ENCODE measurements around the gene SEMA7A. TPM values are rescaled to one million over a fixed set of nuclear protein-coding genes. Genes with fewer than 3 reads are reported as not detected.

SEMA7A gene
- total RNA-seq, 2 donors from 2014 or later = 1.2 to 4.9 TPM

DNA sequence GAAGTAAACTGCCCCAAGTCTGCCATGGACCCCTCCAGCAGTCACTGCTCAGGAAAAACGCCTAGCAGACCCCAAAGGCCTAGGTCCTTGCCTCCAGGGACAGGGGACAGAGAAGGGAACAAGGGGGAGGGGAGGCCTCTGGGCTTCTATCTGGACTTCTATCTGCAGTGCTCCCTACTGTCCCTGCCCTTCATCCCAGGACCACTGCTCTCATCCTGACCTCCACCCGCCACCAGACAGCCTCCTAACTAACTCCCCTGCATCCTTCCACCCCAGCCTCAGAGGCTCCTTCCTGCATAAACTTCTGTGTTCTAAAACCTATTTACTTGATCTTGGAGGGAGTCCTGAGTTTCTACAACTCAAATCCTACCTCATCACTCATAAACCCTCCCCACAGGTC lies 25.4 kb downstream of the SEMA7A start:
- no peak for TF ChIP-seq CTCF (IDR thresholded peaks at IDR 0.05)
- Histone ChIP-seq H3K4me1 (ENCODE audit: control insufficient read depth in 1 of 2, low read depth in 2 of 2) (peaks cover 0 to under 1% of the 10 kb centered on the region in 2 donors), H3K4me3 (no peak overlapping the region), H3K27me3 (replicated peaks; ENCODE audit: insufficient read depth) (no peaks in the 10 kb centered on the region), H3K36me3 (no peaks in the 10 kb centered on the region), H3K27ac (no peak overlapping the region), H3K9me3 (no peaks in the 10 kb centered on the region)
- DNase-seq (ENCODE audit: low spot score) = no peak
- no peak for ATAC-seq (ENCODE audit: insufficient number of reproducible peaks, low FRiP score, low read depth)

GRCh38 chr15:74406992-74407705 lies 26.6 kb downstream of the SEMA7A start:
- no peak for ATAC-seq (ENCODE audit: insufficient number of reproducible peaks, low FRiP score, low read depth)
- DNase-seq (ENCODE audit: low spot score) = no peak

GRCh38 chr15:74406517-74406916 lies 27.2 kb downstream of the SEMA7A start:
- Histone ChIP-seq H3K36me3 (no peaks in the 10 kb centered on the region), H3K27me3 (replicated peaks; ENCODE audit: insufficient read depth) (no peaks in the 10 kb centered on the region), H3K4me3 (no peak overlapping the region), H3K9me3 (no peaks in the 10 kb centered on the region), H3K4me1 (ENCODE audit: control insufficient read depth in 1 of 2, low read depth in 2 of 2) (peaks cover 0 to 2% of the 10 kb centered on the region in 2 donors), H3K27ac (no peak overlapping the region)
- no peak for ATAC-seq (ENCODE audit: insufficient number of reproducible peaks, low FRiP score, low read depth)
- DNase-seq (ENCODE audit: low spot score) = no peak
- no peak for TF ChIP-seq CTCF (IDR thresholded peaks at IDR 0.05)

More at GRCh38 chr15:74406992-74407705, 26.6 kb downstream of the SEMA7A start:
- Histone ChIP-seq H3K9me3 (no peaks in the 10 kb centered on the region), H3K27ac (no peak overlapping the region), H3K4me1 (ENCODE audit: control insufficient read depth in 1 of 2, low read depth in 2 of 2) (peaks cover 0 to 2% of the 10 kb centered on the region in 2 donors), H3K27me3 (replicated peaks; ENCODE audit: insufficient read depth) (no peaks in the 10 kb centered on the region), H3K36me3 (no peaks in the 10 kb centered on the region), H3K4me3 (no peak overlapping the region)
- no peak for TF ChIP-seq CTCF (IDR thresholded peaks at IDR 0.05)

- DNase-seq (ENCODE audit: low spot score) (no peak), ATAC-seq (ENCODE audit: insufficient number of reproducible peaks, low FRiP score, low read depth) (no peak)
- no peaks in the 10 kb centered on the region for H3K36me3 ChIP-seq
- no peaks in the 10 kb centered on the region for H3K27me3 ChIP-seq (replicated peaks; ENCODE audit: insufficient read depth)
- H3K27ac ChIP-seq = no peak overlapping the region
- peaks cover 0 to 2% of the 10 kb centered on the region in 2 donors for H3K4me1 ChIP-seq (ENCODE audit: control insufficient read depth in 1 of 2, low read depth in 2 of 2)
- no peak overlapping the region for H3K4me3 ChIP-seq
- no peaks in the 10 kb centered on the region for H3K9me3 ChIP-seq
- TF ChIP-seq CTCF (IDR thresholded peaks at IDR 0.05) = no peak
These were observed 27.9 kb downstream of the SEMA7A start for GRCh38 chr15:74405823-74406222.

DNA sequence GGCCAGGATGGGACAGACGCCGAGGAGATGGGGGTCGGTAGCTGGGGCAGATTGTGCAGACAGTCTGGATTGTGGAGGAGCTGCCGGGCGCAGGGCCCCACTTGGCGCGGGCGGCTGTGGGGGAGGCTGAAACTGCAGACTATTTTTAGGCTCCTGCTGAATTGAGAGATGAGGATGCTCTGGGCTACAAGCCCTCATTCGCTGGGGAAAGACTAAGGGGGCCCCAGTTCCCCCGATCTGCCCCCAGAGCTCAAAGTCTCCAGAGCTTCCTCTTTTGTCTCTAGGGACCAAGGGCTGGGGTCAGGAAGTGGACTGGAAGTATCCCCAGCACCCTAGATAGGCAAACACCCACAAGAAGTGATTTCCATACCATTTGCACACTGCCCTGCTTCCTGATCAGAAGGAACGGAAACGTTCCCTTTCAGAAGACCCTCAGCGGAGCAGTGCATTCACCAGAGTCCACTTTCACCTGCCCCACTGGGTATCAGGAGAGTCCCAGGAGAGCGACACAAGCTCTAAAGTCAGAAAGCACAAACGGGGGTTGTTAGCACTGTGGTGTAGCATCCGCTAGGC lies 29.7 kb downstream of the SEMA7A start:
- Histone ChIP-seq H3K4me1 (ENCODE audit: control insufficient read depth in 1 of 2, low read depth in 2 of 2) (peaks cover 0 to 2% of the 10 kb centered on the region in 2 donors), H3K27ac (no peak overlapping the region), H3K9me3 (no peaks in the 10 kb centered on the region), H3K4me3 (no peak overlapping the region), H3K27me3 (replicated peaks; ENCODE audit: insufficient read depth) (no peaks in the 10 kb centered on the region), H3K36me3 (no peaks in the 10 kb centered on the region)
- ATAC-seq (ENCODE audit: insufficient number of reproducible peaks, low FRiP score, low read depth) (no peak), DNase-seq (ENCODE audit: low spot score) (no peak)
- TF ChIP-seq CTCF (IDR thresholded peaks at IDR 0.05) = no peak
